HG03196 (cell line): ENCODE measurements around the gene ATAD1.
"Not testable (repeated sequence)": the region's sequence is repeated elsewhere in the genome, so short reads cannot be mapped to it uniquely, and the experiment has no call there.

Source experiments
- ATAC-seq: cut with Tn5 transposase; IDR thresholded peaks from one replicate; pipeline ENCODE4 v1.9.1; 2021; ENCODE audit not compliant: unreplicated experiment

ATAD1 gene

GRCh38 chr10:87759551-87759950 lies 58.5 kb downstream of the ATAD1 start:
- no peak for ATAC-seq

- no peak for ATAC-seq
Measured at GRCh38 chr10:87757685-87758084, 60.3 kb downstream of the ATAD1 start.

DNA sequence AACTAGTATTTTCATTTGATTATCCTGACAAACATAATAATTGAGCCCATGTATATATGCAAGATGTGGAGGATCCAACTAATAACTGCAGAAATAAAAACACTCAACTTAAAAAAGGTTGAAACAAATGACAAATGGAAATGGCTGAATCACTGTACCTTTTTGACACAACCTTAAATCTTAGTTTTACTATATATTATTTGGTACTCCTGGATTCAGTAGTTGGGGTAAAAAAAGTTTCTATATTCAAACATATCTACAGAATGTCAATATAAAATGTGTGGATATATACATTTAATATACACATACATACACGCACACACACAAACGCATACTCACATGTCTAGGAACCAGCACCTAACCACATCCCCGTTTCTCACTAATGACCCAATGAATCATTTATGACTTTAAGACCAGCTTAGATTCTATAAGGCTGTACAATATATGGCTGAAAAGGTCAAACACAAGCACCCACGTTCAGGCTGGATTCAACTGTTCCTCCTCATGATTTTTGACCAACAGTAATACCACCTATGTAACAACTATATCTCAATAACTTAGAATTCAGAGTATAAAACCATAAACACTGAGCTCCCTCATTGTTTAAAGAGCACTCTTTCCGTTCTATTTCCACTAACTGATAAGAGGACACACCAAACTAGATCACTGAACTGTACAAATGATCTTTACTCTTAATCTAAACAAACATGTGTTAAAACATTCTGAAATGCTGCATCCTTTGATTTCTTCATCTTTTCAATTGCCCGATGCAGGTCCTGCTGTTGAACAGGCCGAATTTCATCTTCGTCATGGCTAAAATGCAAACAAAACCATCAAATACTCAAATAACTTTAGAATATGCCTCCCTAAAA lies 63.8 kb downstream of the ATAD1 start:
- ATAC-seq: no peak

GRCh38 chr10:87752566-87752965 lies 65.5 kb downstream of the ATAD1 start:
- ATAC-seq: no peak

DNA sequence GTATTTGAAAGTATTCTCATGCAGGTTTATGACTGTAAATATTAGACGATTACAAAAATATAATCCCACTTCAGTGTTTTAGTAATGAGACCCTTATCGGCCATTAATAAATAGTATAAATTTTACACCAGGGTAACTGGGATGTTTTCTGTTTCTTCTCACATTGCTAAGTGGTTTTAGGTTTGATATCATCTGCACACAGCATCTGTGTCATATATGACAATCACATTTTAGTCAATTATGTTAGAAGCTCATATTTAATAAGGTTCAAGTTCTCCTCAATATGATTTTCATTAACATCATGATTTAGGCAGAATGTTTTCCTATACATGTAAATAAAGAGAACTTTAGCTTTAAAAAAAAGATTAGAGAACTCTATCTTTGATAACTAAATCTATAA lies 66.8 kb downstream of the ATAD1 start:
- no peak for ATAC-seq

DNA sequence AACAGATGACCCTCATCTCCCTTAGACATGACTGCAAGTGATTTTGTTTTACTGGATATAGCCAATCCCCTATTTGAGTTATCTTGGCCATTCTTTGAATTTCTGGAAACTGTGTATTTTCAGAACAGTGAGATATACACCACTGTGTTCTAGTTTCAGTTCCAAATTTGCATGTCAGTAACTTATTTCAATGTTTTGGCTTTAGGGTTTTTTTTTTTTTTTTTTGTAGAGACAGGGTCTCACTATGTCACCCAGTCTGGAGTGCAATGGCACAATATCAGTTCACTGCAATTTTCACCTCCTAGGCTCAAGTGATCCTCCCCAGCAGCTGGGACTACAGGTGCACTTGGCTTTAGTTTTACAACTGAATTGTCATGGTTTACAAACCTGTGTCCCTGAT lies 67.2 kb downstream of the ATAD1 start:
- peak; percentile 60 for ATAC-seq

DNA sequence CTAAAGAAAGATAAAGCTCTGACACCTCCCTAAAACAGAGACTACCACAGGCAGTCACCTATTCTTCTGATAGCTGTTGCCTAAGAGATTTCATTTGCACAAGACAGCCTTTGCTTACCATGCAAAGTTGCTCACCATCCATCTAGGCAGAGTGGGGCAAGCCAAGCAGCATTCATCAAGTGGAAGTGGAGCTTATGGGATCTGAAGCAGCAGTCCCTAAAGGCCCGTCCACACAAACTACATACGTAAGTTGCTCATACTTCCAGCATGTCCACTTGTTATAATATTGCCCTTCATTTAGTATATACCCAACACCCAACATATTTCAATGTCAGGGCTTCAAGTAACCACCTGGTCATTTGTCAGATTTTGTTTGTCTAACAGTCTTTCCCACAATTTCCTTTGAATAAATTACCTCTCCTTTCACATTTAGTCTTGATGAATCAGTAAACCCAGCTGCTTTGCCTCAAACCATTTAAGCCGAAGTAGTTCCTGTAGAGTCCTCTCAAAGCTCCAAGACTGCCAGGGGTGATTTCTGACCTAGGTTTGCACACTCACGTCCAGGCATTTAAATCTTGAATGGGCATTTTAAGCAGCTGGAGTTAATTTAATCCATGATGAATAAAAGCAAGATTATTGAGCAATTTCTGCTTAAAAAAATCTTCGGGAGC lies 67.9 kb downstream of the ATAD1 start:
- no peak for ATAC-seq

DNA sequence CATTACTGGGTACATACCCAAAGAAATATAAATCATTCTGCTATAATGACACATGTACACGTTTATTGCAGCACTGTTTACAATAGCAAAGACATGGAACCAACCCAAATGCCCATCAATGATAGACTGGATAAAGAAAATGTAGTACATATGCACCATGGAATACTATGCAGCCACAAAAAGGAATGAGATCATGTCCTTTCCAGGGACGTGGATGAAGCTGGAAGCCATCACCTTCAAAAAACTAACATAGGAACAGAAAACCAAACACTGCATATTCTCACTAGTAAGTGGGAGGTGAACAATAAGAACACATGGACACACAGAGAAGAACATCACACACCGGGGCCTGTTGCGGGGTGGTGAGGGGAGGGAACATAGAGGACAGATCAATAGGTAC lies 69.8 kb downstream of the ATAD1 start:
- ATAC-seq: not testable (repeated sequence)

DNA sequence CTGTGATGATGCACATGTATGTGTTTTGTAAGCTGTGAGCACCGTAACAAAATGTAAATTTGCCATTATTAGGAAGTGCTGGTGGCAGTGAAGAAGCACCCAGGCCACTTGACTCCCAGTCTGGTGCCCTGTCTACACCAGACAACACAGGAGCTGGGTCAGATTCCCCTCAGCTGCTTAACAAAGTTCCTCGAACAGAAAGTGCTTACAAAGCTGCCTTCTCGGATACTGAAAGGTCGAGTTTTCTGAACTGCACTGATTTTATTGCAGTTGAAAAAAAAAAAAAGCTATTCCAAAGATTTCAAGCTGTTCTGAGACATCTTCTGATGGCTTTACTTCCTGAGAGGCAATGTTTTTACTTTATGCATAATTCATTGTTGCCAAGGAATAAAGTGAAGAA lies 71.1 kb downstream of the ATAD1 start:
- no peak for ATAC-seq

- no peak for ATAC-seq
Measured at GRCh38 chr10:87744606-87745005, 73.4 kb downstream of the ATAD1 start.

- not testable (repeated sequence) for ATAC-seq
Measured at GRCh38 chr10:87742992-87743610, 74.9 kb downstream of the ATAD1 start.

DNA sequence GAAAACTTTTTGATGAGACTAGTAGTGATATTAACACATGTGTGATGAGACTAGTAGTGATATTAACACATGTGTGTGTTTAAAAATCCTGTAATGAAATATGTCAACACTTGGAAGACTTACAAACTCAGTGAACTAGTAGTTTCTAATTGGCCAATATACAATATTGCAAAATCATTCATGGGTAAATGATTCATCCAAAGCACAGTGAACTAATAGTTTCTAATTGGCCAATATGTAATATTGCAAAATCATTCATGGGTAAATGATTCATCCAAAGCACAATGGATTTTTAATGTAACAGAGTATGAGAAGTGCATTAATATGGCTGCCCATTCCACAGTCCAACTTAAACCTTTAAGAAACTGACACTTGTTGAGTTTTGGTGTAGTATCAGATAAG lies 77.8 kb downstream of the ATAD1 start:
- no peak for ATAC-seq

GRCh38 chr10:87739703-87740102 lies 78.3 kb downstream of the ATAD1 start:
- ATAC-seq: no peak

GRCh38 chr10:87738253-87738652 lies 79.8 kb downstream of the ATAD1 start:
- ATAC-seq: not testable (repeated sequence)

DNA sequence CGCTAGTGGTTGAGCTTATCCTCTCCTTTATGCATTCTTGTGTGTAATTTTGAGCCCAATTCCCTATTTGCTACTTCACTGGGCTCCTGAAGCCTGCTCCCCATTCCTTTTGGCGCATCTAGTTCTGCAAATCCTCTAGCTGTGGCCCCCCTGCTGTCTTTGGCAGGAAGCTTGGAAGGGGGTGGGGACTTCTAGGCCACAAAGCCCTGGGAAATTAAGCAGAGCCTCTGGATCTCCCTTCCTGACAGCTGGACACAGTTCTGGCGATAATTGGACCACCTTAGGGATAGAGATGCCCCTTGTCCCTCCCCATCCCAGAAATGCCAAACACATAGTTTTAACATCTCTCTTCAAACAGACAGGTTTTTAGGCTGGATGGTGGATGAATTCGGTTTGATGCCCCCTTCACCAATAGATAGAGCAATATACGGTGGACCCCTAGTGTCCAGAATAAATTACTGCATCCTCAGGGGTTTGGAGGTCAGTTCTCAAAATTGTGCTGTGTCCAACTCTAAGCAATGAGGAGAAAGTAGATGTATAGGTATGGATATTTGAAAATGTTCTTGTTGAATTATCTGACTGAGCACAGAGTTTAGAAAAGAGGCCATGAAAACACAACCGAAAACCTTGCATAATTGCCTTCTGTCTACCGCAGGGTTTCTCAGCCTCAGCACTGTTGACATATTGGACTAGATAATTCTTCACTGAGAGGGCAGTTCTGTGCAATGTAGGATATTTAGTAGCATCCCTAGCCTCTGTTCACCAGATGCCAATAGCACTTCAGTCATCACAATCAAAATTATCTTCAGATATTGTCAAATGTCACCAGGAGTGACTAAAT lies 82.8 kb downstream of the ATAD1 start:
- no peak for ATAC-seq

DNA sequence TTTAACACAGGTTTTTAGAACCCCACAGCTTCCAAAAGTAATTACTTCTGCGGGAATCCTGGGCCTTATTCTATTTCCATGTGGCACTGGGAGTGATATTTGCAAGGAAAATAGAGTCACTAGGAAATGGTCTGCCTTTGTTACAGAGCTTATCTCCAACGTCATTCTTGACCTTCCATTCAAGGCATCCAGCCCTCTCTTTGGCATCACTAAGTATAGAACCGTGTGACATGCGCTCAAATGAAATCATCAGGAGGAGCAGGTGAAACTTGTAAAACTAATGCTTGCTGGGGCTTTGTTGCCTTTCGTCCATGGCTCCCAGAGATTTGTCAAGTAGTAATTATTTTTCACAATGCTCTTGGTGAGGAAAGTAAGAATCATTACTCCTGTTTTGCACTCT lies 84.9 kb downstream of the ATAD1 start:
- no peak for ATAC-seq

- no peak for ATAC-seq
Measured at GRCh38 chr10:87729940-87730339, 88.1 kb downstream of the ATAD1 start.

DNA sequence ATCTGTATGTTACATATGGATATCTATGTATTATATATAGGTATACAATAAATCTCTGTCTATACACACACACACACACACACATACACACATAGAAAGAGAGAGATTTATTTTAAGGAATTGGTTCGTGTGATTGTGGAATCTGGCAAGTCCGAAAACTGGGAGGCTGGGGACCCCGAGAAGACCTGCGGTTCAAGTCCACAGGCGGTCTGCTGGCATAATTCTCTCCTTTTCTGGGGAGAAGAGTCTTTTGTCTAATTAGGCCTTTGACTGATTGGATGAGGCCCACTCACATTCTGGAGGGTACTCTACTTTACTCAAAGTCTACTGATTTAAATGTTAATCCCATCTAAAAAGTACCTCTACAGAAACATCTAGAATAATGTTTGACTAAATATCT lies 93.2 kb downstream of the ATAD1 start:
- ATAC-seq: no peak

DNA sequence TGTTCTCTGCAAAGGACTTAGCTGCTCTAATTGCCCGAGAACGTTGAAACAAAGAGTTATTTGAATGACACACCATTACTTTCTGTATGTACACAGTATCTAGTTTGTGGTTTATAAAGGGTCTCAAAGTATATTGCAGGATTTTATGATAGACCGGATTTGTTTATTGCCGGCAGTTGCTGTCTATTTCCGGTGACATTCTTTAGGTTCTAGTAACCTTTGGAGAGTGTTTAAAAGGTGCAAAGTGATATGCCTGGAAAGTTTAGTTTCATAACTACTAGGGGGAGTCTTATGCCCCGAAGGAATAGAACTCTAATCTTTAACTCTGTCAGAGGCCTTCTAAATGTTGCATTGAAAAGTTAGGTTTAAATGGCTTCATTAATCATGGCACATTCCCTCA lies 94.5 kb downstream of the ATAD1 start:
- no peak for ATAC-seq

GRCh38 chr10:87722716-87723115 lies 95.3 kb downstream of the ATAD1 start:
- ATAC-seq: no peak

DNA sequence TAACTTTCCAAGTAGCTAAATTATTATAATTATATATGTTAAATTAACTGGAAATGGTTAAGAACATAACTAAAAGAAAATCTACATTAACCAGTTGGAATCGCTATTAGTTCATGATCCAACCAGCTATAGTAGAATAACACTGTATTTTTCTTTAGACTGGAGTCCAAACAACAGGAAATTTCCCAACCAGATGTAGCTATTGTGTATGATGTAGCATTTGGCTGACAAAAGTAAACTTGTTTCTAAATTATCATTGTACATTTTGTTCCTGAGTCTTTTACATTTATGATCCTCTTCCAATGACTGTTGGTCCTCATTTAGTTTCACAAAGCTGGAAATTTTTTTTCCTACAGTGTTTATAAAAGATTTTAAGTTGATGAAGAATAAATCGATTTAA lies 96.2 kb downstream of the ATAD1 start:
- ATAC-seq: no peak
